Dendritic cell treated with granulocyte-macrophage colony-stimulating factor and Interleukin-4, amounts not matched to agents 40 ng/mL and 50 ng/mL, for 4 days (primary cell): ENCODE measurements around the gene BNC2.

Experiments used
- H3K27ac Mint-ChIP-seq: one replicate; pipeline ENCODE4 v1.8.0; 2022; ENCODE audit warnings: mild to moderate bottlenecking, mixed read lengths
- H3K27me3 Mint-ChIP-seq: one replicate; pipeline ENCODE4 v1.8.0; 2022; ENCODE audit warnings: mild to moderate bottlenecking, mixed read lengths
- H3K36me3 Mint-ChIP-seq: one replicate; pipeline ENCODE4 v1.8.0; 2022; ENCODE audit warnings: low read depth, mixed read lengths
- H3K4me1 Mint-ChIP-seq: one replicate; pipeline ENCODE4 v1.8.0; 2022; ENCODE audit warnings: low read depth, mixed read lengths
- H3K4me3 Mint-ChIP-seq: one replicate; pipeline ENCODE4 v1.8.0; 2022; ENCODE audit warnings: mild to moderate bottlenecking, moderate library complexity, mixed read lengths
- H3K9me3 Mint-ChIP-seq: one replicate; pipeline ENCODE4 v1.8.0; 2022; ENCODE audit warnings: mixed read lengths
- intact Hi-C: fragments of 100-400 bp; cut with micrococcal nuclease; formaldehyde crosslinking; loops from one replicate; pipeline ENCODE4 v1.15.0; 2022

BNC2 gene

DNA sequence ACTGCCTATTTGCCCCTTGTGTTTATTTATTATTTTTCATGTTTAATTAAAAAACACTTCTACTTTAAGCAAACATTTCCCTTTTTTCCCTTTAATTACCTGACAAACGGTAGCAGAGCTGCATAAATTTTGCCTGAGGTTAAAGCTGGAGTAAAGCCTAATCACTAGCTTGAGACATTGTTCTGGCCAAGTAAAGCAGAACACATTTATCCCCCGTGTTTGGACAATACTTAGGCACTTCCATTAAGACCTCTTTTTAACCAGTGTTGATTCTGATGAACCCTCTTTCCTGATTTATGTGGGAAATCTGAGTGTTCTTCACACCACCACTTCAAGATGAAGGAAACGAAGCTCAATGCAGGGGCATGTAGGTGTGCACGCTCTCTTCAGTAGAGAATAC lies 54.5 kb downstream of the BNC2 start:
- H3K4me1 Mint-ChIP-seq, result no peaks in the 10 kb centered on the region
- no peak overlapping the region for H3K27ac Mint-ChIP-seq
- H3K9me3 Mint-ChIP-seq, result no peaks in the 10 kb centered on the region
- no peak overlapping the region for H3K4me3 Mint-ChIP-seq
- intact Hi-C loops, result no loop called here
- no peaks in the 10 kb centered on the region for H3K36me3 Mint-ChIP-seq
- no peaks in the 10 kb centered on the region for H3K27me3 Mint-ChIP-seq

DNA sequence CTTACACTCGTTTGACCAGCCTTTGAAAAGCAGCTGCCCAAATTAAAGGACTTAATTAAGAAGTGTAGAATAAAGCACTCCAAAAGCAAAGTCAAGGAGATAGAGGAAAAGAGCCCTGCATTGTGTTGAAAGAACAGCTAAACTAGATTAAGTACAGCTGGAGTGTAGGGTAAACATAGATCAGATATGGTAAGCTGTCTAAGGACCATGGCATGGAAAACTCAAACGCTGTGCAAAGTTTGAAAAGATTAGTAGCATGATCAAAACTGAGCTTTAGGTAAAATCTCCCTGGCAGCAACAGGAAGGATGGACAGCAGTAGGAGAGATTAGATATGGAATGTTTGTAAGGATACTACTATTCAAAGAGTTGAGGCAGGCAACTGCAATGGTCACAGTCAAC lies 55.4 kb downstream of the BNC2 start:
- Mint-ChIP-seq H3K27ac (no peak overlapping the region), H3K4me3 (no peak overlapping the region), H3K9me3 (no peaks in the 10 kb centered on the region), H3K27me3 (no peaks in the 10 kb centered on the region), H3K4me1 (no peaks in the 10 kb centered on the region), H3K36me3 (no peaks in the 10 kb centered on the region)
- intact Hi-C loops, result no loop called here

DNA sequence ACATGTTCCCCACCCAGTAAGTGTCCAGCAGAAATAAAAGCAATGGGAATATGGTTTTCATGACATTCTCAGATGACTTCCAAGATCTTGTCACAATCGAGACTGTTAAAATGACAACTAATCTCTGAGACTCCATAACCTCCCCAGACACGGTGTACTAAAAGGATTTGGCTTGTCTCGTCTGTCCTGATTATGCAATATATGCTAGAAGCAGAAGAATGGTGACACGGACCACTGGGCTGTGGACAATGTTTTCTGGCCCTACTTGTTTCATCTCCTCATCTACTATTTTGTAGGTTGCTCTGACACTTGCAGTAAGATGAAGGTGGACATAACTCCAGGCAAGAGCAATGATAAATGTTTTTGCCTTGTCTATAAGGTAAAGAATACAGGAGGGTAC lies 56.6 kb downstream of the BNC2 start:
- no peak overlapping the region for H3K27ac Mint-ChIP-seq
- H3K4me1 Mint-ChIP-seq, result no peaks in the 10 kb centered on the region
- no peak overlapping the region for H3K4me3 Mint-ChIP-seq
- intact Hi-C loops, result no loop called here
- no peaks in the 10 kb centered on the region for H3K36me3 Mint-ChIP-seq
- H3K9me3 Mint-ChIP-seq, result no peaks in the 10 kb centered on the region
- no peaks in the 10 kb centered on the region for H3K27me3 Mint-ChIP-seq

DNA sequence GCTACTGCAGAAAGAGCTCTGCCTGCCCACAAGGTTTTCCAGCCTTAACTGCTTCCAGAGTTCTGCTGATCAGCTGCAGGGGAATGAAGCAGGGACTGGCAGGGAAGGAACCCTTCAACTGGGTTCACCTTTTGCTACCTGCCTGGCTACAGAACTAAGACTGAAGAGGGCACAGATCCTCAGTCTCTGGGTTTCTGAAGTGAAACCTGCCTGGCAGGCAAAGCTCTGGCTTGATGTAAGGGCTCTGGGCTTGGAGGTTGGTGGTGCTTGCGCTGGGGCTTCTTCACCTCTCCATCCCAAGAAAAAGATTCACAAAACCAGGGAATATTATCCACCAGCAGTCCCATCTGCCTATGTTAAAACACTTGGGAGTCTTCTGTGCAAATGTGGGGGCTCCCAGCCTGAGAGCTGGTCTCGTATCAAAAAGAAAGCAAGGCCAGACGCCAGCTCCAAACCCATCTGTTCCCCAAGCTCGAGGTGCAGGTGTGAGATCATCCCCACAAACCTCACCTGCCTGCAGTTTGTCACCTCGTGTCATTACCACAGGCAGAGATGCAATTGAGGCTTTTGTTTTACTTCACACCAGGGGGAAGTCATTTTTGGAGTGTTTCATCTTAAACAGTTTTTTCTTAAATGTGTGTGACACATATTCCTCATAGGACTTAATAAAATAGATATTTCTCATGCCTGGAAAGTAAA lies 58.3 kb downstream of the BNC2 start:
- H3K4me1 Mint-ChIP-seq, result no peaks in the 10 kb centered on the region
- intact Hi-C loops, result no loop called here

DNA sequence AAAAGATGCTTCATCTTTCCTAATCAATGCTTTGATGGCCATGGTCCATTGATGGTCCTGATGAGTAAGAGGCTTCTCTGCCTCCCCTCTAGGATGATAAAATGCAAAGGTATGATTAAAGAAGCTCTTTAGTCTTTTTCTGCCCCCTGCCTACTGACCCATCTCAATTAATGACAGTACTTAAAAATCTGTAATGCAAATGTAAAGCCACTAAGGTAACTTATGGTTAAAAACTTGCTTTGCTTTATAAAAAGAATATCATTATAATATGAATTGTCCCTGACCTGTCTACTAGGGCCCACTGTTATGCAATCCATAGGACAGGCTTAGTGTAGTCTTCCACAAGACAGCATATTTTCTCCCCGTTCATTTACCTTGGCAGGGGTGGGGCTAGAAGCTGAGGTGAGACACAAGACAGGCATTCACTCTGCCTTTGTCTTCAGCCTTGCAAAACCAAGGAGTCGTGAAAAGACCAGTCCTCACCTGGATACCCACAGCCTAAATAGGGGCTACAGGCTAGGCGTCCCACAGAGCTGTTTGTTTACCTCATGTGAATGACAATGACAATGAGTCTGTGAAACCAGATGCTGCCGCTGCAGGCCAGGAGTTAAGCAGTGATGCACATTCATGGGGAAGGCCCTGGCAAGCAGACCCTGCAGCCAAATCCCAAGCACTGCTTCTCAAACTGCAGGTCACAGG lies 60.4 kb downstream of the BNC2 start:
- no peak overlapping the region for H3K27ac Mint-ChIP-seq
- H3K4me3 Mint-ChIP-seq, result no peak overlapping the region
- H3K4me1 Mint-ChIP-seq, result no peaks in the 10 kb centered on the region
- no peaks in the 10 kb centered on the region for H3K9me3 Mint-ChIP-seq
- no peaks in the 10 kb centered on the region for H3K36me3 Mint-ChIP-seq
- H3K27me3 Mint-ChIP-seq, result no peaks in the 10 kb centered on the region
- intact Hi-C loops, result no loop called here

More for the DNA sequence above, 58.3 kb downstream of the BNC2 start:
- Mint-ChIP-seq H3K4me3 (no peak overlapping the region), H3K27me3 (no peaks in the 10 kb centered on the region), H3K27ac (no peak overlapping the region), H3K9me3 (no peaks in the 10 kb centered on the region), H3K36me3 (no peaks in the 10 kb centered on the region)

DNA sequence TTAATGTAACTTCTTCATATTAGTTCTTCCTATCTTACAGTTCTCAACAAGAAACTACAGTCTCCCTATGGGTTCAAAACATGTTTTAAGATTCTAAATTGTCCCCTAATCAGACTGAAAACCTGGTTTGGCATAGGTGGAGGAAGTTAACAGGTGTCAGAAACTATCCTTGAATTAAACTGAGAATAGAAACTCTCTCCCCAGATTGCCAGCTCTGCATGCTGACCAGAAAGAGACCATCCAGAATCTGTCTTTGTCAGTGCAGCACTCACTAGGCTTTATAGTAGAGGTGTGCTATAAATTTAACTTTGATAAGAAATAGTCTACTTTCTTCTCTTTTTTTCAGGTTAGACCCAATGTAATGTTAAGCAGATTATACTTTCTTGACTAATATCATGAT lies 63.8 kb downstream of the BNC2 start:
- Mint-ChIP-seq H3K27me3 (no peaks in the 10 kb centered on the region), H3K36me3 (no peaks in the 10 kb centered on the region), H3K9me3 (no peaks in the 10 kb centered on the region), H3K4me1 (no peaks in the 10 kb centered on the region), H3K27ac (no peak overlapping the region), H3K4me3 (no peak overlapping the region)
- intact Hi-C loops, result no loop called here

DNA sequence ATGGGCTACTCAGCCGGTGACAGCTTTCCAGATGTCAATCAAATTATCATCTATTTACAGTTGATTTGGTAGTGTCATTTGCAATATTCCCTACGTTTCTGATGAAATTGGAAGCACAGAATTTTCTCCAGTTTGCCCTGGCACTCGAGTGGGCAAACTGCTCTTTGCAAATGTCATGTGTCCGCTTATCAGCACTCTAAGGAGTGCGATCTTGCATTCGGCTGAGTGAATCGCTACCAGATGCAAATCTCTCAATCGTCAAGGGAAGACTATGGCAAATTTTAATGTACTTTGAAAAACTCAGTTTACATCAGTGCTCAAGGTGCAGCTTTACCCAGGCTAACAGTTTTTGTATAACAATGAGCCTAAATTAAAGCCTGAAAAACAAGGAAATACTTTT lies 66.8 kb downstream of the BNC2 start:
- Mint-ChIP-seq H3K27ac (no peak overlapping the region), H3K27me3 (no peaks in the 10 kb centered on the region), H3K4me1 (no peaks in the 10 kb centered on the region), H3K4me3 (no peak overlapping the region), H3K36me3 (no peaks in the 10 kb centered on the region), H3K9me3 (no peaks in the 10 kb centered on the region)
- intact Hi-C loops, result no loop called here

DNA sequence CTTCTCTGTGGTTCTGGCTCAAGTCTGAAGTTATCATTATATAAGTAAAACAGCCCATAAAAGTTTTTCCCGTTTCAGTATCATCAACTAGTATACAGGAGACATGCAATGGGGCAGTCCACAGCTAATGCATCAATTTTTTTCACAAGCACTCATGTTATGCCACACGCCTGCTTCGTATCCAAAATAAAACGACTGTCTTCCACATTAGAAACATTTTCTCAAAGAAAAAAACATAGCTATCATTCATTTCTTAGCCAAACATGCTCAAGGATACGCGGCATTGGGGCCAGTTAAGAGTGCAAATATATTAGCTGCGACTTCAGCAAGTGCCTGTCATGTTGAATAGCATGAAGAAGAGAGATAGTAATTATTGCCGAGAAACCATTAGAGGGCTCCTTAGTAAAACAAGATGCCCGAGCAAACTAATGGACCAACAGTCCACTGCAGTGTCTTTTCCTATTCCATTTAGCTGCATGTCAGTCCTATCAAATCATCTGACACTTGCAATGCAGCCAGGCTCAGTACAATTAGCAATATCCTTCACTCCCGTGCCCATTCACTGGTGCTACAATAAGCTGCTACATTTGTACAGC lies 68.5 kb downstream of the BNC2 start:
- Mint-ChIP-seq H3K4me1 (no peaks in the 10 kb centered on the region), H3K36me3 (no peaks in the 10 kb centered on the region), H3K27ac (no peak overlapping the region), H3K27me3 (no peaks in the 10 kb centered on the region), H3K9me3 (no peaks in the 10 kb centered on the region), H3K4me3 (no peak overlapping the region)
- intact Hi-C loops, result no loop called here

DNA sequence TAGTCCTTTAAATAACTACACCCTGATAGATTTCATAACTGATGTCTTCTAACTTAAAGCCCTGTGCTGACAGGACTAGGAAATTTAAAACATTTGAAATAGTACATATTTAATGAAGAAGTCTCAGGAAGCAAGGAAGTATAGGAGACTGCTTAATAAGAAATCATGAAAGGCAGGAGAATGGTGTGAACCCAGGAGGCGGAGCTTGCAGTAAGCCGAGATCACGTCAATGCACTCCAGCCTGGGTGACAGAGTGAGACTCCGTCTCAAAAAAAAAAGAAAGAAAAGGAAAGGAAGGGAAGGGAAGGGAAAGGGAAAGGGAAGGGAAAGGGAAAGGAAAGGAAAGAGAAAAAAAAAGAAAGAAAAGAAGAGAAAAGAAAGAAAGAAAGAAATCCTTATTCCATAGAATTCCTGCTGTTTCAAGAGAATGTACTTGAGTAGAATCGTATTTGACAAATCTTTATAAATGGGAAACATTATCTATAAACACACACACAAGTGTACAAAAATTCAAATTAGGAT lies 74.1 kb downstream of the BNC2 start:
- no peaks in the 10 kb centered on the region for H3K4me1 Mint-ChIP-seq
- H3K36me3 Mint-ChIP-seq, result no peaks in the 10 kb centered on the region
- H3K27ac Mint-ChIP-seq, result no peak overlapping the region
- intact Hi-C loops, result no loop called here
- peaks cover 7% of the 10 kb centered on the region for H3K9me3 Mint-ChIP-seq
- H3K4me3 Mint-ChIP-seq, result no peak overlapping the region
- no peaks in the 10 kb centered on the region for H3K27me3 Mint-ChIP-seq

DNA sequence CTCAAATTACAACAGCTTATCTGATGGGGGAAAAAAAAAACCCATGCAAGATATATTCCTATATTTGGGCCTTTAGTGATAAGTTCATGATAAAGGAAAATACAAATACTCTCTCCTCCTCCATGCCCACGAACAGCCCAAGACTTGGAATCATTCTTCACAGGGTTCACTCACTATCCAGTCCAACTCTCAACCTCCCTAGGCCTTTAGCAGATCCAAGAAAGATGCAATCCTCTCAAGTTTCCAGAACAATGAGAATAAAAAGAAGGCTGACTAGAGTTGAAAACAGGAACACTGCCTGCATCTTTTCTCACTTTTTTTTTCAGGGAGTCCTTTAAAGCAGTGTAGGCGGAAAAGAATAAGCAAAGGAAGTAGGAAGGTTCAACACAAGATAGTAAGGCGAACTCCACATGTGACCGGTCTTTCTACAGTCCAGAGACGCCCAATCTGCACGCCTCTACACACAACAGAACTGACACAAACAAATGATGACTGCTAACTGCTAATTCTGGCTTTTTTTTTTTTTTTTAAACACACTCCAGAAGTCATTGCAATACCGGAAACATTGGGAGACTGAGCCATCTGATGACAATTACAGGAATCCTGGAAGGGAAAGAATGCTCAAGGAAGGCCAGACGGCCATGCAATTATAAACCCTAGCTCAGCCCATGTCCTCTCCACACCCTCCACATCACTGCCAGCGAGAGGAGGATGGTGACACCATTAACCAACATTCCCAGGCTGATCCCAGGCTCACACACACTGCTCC lies 75.4 kb downstream of the BNC2 start:
- Mint-ChIP-seq H3K4me1 (no peaks in the 10 kb centered on the region), H3K9me3 (peaks cover 7% of the 10 kb centered on the region), H3K36me3 (no peaks in the 10 kb centered on the region), H3K27ac (no peak overlapping the region), H3K4me3 (no peak overlapping the region), H3K27me3 (no peaks in the 10 kb centered on the region)
- intact Hi-C loops, result no loop called here

DNA sequence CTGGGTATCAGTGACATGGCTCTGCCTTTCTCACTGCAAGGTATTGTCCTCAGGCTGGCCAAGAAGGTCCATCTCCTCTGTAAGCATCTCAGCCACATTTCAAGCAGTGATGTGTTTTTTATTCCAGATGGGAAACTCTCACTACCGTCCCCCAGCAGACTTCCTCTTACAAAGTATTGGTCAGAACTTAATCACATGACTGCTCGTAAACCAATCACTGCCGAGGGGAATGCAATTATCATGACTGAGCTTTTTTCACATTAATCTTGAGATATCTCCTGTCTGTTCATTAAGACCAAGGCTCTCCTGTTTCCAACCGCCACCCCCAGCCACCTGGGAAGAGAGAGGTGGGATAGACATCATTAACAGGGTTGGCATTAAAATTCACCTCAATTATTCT lies 76.4 kb downstream of the BNC2 start:
- Mint-ChIP-seq H3K27me3 (no peaks in the 10 kb centered on the region), H3K9me3 (peaks cover 7% of the 10 kb centered on the region), H3K36me3 (no peaks in the 10 kb centered on the region), H3K4me3 (no peak overlapping the region), H3K27ac (no peak overlapping the region), H3K4me1 (no peaks in the 10 kb centered on the region)
- intact Hi-C loops, result no loop called here

DNA sequence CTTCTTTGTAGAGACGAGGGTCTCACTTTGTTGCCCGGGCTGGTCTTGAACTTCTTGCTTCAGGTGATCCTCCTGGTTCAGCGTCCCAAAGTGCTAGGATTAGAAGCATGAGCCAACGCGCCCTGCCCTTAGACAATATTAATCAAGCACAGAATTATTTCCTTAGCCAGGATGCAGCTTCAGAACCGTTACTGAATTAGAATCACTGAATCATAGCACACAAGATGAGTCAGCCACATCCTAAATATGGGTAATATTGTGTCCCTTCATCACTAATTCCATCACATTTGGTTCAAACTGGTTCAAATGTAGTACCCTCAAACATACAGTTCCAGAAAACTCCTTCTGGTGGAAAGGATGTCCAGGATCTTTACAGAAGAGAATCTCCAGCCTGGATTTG lies 82.7 kb downstream of the BNC2 start:
- no peaks in the 10 kb centered on the region for H3K4me1 Mint-ChIP-seq

DNA sequence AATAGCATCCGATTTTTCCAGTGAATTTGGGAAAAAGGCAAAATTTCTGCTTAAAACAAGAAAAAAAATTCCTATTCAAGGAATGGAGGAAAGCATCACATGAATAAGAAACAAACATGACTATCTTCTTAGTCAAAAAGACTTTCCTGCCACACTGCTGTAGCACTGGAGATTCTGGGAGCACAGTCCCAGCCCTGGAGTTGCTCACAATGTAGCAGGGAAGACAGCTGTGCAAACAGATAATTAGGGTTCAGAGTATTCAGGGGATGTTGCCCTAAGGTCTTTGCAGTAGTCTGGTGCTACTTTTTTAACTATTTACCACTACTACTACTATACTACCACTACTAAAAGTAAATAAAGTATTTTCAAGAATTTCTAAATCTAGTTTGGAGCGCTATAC lies 86.5 kb downstream of the BNC2 start:
- Mint-ChIP-seq H3K4me1 (no peaks in the 10 kb centered on the region), H3K27ac (no peak overlapping the region), H3K4me3 (no peak overlapping the region), H3K36me3 (no peaks in the 10 kb centered on the region), H3K27me3 (no peaks in the 10 kb centered on the region), H3K9me3 (no peaks in the 10 kb centered on the region)
- intact Hi-C loops, result no loop called here

More for the DNA sequence above, 82.7 kb downstream of the BNC2 start:
- Mint-ChIP-seq H3K36me3 (no peaks in the 10 kb centered on the region), H3K27me3 (no peaks in the 10 kb centered on the region), H3K4me3 (no peak overlapping the region), H3K9me3 (no peaks in the 10 kb centered on the region), H3K27ac (no peak overlapping the region)
- intact Hi-C loops, result no loop called here

DNA sequence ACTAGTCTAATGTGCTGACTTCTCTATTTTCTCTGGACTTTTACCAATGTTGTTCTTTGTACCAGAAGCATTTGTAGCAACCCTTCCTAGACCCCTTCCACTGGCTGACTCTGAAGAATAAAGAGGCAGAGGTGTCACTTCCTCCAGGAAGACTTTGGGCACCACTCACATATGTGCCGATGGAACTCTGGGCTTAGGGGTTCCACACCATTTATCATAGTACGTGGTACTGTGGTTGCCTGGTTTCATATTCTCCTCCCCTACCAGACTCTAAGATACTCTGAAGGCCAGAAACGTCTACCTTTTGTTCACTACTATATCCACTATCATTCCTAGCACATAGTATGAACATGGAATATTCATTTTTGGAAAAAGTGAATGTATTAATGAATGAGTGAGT lies 88.0 kb downstream of the BNC2 start:
- Mint-ChIP-seq H3K27ac (no peak overlapping the region), H3K9me3 (no peaks in the 10 kb centered on the region), H3K4me1 (no peaks in the 10 kb centered on the region), H3K4me3 (no peak overlapping the region), H3K36me3 (no peaks in the 10 kb centered on the region), H3K27me3 (no peaks in the 10 kb centered on the region)
- intact Hi-C loops, result no loop called here
